Esophagus muscularis mucosa (tissue), 4 donors: ENCODE measurements around the gene RXFP1. TPM values are rescaled to one million over a fixed set of nuclear protein-coding genes. Genes with fewer than 3 reads are reported as not detected.

ENCODE experiments used
- DNase-seq: peaks from one replicate; pipeline ENCODE4 v3.0.0-alpha.2; 2017; ENCODE audit errors: extremely low spot score
- H3K27ac ChIP-seq, 4 donors: fragments of 200-600 bp; sonication (generic); replicated peaks in 1 of 4; 1 replicate in 3 of 4; 2 replicates in 1 of 4; pipeline ENCODE4 v1.5.1; 2016 to 2019; ENCODE audit warnings: mild to moderate bottlenecking in 1 of 4
- H3K27me3 ChIP-seq, 4 donors: fragments of 200-600 bp; sonication (generic); one replicate each; pipeline versions ENCODE4 v1.5.1 to v1.6.0; 2016 to 2019
- H3K36me3 ChIP-seq, 4 donors: fragments of 200-600 bp; sonication (generic); one replicate each; pipeline ENCODE4 v1.5.1; 2016 to 2019
- H3K4me1 ChIP-seq, 4 donors: fragments of 200-600 bp; sonication (generic); one replicate each; pipeline ENCODE4 v1.5.1; 2016 to 2019
- H3K4me3 ChIP-seq, 4 donors: fragments of 200-600 bp; sonication (generic); 1 replicate in 2 of 4; 2 replicates in 2 of 4; pipeline ENCODE4 v1.5.1; 2016 to 2019; ENCODE audit warnings: mild to moderate bottlenecking in 4 of 4, moderate library complexity in 1 of 4
- H3K9me3 ChIP-seq, 4 donors: fragments of 200-600 bp; sonication (generic); 1 replicate in 3 of 4; 2 replicates in 1 of 4; pipeline ENCODE4 v1.5.1; 2016 to 2019
- EP300 ChIP-seq: sonication (generic); formaldehyde crosslinking; IDR thresholded peaks from one replicate; pipeline ENCODE4 v1.6.1; 2017; ENCODE audit warnings: antibody characterized with exemption
- POLR2A ChIP-seq: fragments of 450-650 bp; IDR thresholded peaks from one replicate; pipeline ENCODE4 v1.6.1; 2017; ENCODE audit warnings: antibody characterized with exemption, moderate library complexity, mild to moderate bottlenecking, low read depth
- POLR2AphosphoS5 ChIP-seq, 2 donors: sonication (generic); formaldehyde crosslinking; IDR thresholded peaks; one replicate each; pipeline ENCODE4 v1.6.1; 2017; ENCODE audit warnings: antibody characterized with exemption in 2 of 2
- WGBS: methylation state at CpG from one replicate; pipeline ENCODE4 v1.1.5; 2018; 5-methylcytosine and 5-hydroxymethylcytosine counted together
- intact Hi-C: fragments of 100-400 bp; cut with DNase I; formaldehyde crosslinking; loops from one replicate; pipeline ENCODE4 v1.15.1; 2023
- total RNA-seq, 4 donors: library from RNA; depleted of rRNA; stranded (reverse); fragments of >200 nt; gene quantifications; one replicate each; pipeline versions ENCODE4 v1.1.0 to v1.2.1, GENCODE V29; 2016
- TF ChIP-seq, protein P1 (sequence below), 3 experiments: fragments of 200-600 bp in 2 of 3; fragments of 450-650 bp in 1 of 3; sonication (generic) in 2 of 3; IDR thresholded peaks; one replicate each; pipeline ENCODE4 v1.5.1; 2017 to 2019; ENCODE audit warnings: antibody characterized with exemption in 3 of 3, mild to moderate bottlenecking in 2 of 3, moderate library complexity in 1 of 3

RXFP1 gene
- total RNA-seq, 4 donors from 2014 or later, result not detected

GRCh38 chr4:158578476-158578875 is 56.8 kb downstream of the RXFP1 start:
- Histone ChIP-seq H3K9me3 (peaks cover 0 to 6% (median 0%) of the 10 kb centered on the region in 4 donors), H3K4me1 (no peaks in the 10 kb centered on the region), H3K27me3 (no peaks in the 10 kb centered on the region), H3K4me3 (no peak overlapping the region), H3K27ac (no peak overlapping the region), H3K36me3 (no peaks in the 10 kb centered on the region)
- TF ChIP-seq, protein P1, sequence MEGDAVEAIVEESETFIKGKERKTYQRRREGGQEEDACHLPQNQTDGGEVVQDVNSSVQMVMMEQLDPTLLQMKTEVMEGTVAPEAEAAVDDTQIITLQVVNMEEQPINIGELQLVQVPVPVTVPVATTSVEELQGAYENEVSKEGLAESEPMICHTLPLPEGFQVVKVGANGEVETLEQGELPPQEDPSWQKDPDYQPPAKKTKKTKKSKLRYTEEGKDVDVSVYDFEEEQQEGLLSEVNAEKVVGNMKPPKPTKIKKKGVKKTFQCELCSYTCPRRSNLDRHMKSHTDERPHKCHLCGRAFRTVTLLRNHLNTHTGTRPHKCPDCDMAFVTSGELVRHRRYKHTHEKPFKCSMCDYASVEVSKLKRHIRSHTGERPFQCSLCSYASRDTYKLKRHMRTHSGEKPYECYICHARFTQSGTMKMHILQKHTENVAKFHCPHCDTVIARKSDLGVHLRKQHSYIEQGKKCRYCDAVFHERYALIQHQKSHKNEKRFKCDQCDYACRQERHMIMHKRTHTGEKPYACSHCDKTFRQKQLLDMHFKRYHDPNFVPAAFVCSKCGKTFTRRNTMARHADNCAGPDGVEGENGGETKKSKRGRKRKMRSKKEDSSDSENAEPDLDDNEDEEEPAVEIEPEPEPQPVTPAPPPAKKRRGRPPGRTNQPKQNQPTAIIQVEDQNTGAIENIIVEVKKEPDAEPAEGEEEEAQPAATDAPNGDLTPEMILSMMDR (IDR thresholded peaks at IDR 0.05), result no peak
- WGBS, result 50% methylated on average over 1 of the region's 1 CpG
- intact Hi-C loops, result no loop called here
- DNase-seq, result no peak

GRCh38 chr4:158580064-158580463 is 58.4 kb downstream of the RXFP1 start:
- no peak for DNase-seq
- no peak overlapping the region for H3K4me3 ChIP-seq
- TF ChIP-seq POLR2A (no peak), POLR2AphosphoS5 (IDR thresholded peaks at IDR 0.05) (no peak), EP300 (no peak)
- TF ChIP-seq, protein P1 (IDR thresholded peaks at IDR 0.05), result no peak
- H3K36me3 ChIP-seq, result no peaks in the 10 kb centered on the region
- H3K9me3 ChIP-seq, result peaks cover 0 to 6% (median 0%) of the 10 kb centered on the region in 4 donors
- no peaks in the 10 kb centered on the region for H3K4me1 ChIP-seq
- no peak overlapping the region for H3K27ac ChIP-seq
- intact Hi-C loops, result no loop called here
- no peaks in the 10 kb centered on the region for H3K27me3 ChIP-seq
- 25% methylated on average over 1 of the region's 1 CpG for WGBS

GRCh38 chr4:158581161-158581560 is 59.5 kb downstream of the RXFP1 start:
- H3K4me3 ChIP-seq, result no peak overlapping the region
- DNase-seq, result no peak
- peaks cover 0 to 6% (median 0%) of the 10 kb centered on the region in 4 donors for H3K9me3 ChIP-seq
- no peaks in the 10 kb centered on the region for H3K36me3 ChIP-seq
- no peaks in the 10 kb centered on the region for H3K4me1 ChIP-seq
- no peak for TF ChIP-seq POLR2AphosphoS5 (IDR thresholded peaks at IDR 0.05)
- no peak for TF ChIP-seq EP300
- TF ChIP-seq, protein P1 (IDR thresholded peaks at IDR 0.05), result no peak
- TF ChIP-seq POLR2A, result no peak
- H3K27ac ChIP-seq, result no peak overlapping the region
- no peaks in the 10 kb centered on the region for H3K27me3 ChIP-seq
- intact Hi-C loops, result no loop called here

DNA sequence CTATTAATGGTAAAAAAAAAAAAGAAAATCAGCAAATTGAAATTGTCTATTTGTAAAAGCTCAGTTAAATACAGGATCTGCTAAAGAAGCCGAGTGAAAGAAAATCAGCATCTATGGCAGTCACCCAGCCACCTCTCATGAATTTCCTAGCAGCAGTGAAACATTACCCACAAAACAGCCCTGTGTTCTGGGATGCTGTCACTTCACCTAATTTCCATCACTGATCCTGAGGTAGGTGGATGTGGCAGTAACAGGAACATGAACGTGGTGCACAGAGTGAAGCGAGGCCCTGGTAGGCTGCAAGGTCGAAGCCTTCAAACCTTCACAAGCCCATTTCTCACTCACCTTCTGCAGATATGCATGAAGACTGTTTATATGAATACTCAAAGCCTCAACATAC is 65.2 kb downstream of the RXFP1 start:
- TF ChIP-seq, protein P1 (IDR thresholded peaks at IDR 0.05), result no peak
- TF ChIP-seq POLR2AphosphoS5 (IDR thresholded peaks at IDR 0.05) (no peak), EP300 (no peak), POLR2A (no peak)
- no peaks in the 10 kb centered on the region for H3K4me1 ChIP-seq
- no peak overlapping the region for H3K27ac ChIP-seq
- WGBS, result 86% methylated on average over 4 of the region's 4 CpGs
- no peaks in the 10 kb centered on the region for H3K36me3 ChIP-seq
- intact Hi-C loops, result no loop called here
- no peaks in the 10 kb centered on the region for H3K27me3 ChIP-seq
- DNase-seq, result no peak
- no peaks in the 10 kb centered on the region for H3K9me3 ChIP-seq
- H3K4me3 ChIP-seq, result no peak overlapping the region

- TF ChIP-seq POLR2A (no peak), EP300 (no peak)
- TF ChIP-seq, protein P1 (IDR thresholded peaks at IDR 0.05), result no peak
These were observed 66.6 kb downstream of the RXFP1 start for GRCh38 chr4:158588285-158588684.

More at GRCh38 chr4:158588285-158588684, 66.6 kb downstream of the RXFP1 start:
- Histone ChIP-seq H3K27ac (no peak overlapping the region), H3K36me3 (no peaks in the 10 kb centered on the region), H3K4me3 (no peak overlapping the region), H3K27me3 (no peaks in the 10 kb centered on the region), H3K9me3 (no peaks in the 10 kb centered on the region), H3K4me1 (no peaks in the 10 kb centered on the region)
- DNase-seq, result no peak
- 91% methylated on average over 6 of the region's 6 CpGs for WGBS
- intact Hi-C loops, result no loop called here
